SK-N-SH (cell line): ENCODE data around the gene PEF1. TPM values are rescaled to one million over a fixed set of nuclear protein-coding genes. Genes with fewer than 3 reads are reported as not detected.
A peak's percentile ranks its signal among the peaks of the same experiment; 100 is the strongest.

ENCODE experiments used
- CTCF ChIA-PET: fragments of 300-600, 350-600 bp; formaldehyde crosslinking; extraction: SDS; loops from one replicate; lab custom pipeline; 2021; lab: Yijun Ruan, JAX
- POLR2A ChIA-PET: fragments of 350-600 bp; sonication (Branson Sonifier 250); formaldehyde crosslinking; extraction: SDS; loops from one replicate; lab custom pipeline; 2020; ENCODE audit warnings: antibody characterized with exemption, inconsistent platforms; lab: Yijun Ruan, JAX
- DNase-seq: peaks from one replicate; pipeline ENCODE4 v3.0.0; 2012
- H2AFZ ChIP-seq: fragments of 200-600 bp; sonication (generic); 2 replicates; pipeline ENCODE4 v1.8.1; 2016; ENCODE audit warnings: antibody characterized with exemption, mild to moderate bottlenecking, low read depth
- H3F3A ChIP-seq: fragments of 200-600 bp; sonication (generic); replicated peaks from 2 replicates; pipeline ENCODE3; 2016; ENCODE audit warnings: antibody characterized with exemption, mild to moderate bottlenecking; ENCODE audit not compliant: insufficient read depth
- H3K27ac ChIP-seq, 2 experiments: fragments of 200-500 bp in 1 of 2; fragments of 200-600 bp in 1 of 2; sonication (Bioruptor generic) in 1 of 2; sonication (generic), shearing (Covaris generic) in 1 of 2; 2 replicates each; pipeline versions ENCODE4 v1.5.1 to v1.6.1; 2014 to 2016; ENCODE audit warnings: low read depth in 2 of 2, inconsistent platforms in 1 of 2, low read length in 1 of 2, mild to moderate bottlenecking in 1 of 2, mixed read lengths in 1 of 2
- H3K27me3 ChIP-seq: fragments of 200-600 bp; sonication (generic), shearing (Covaris generic); 2 replicates; pipeline ENCODE4 v1.6.1; 2016; ENCODE audit warnings: mixed run types; ENCODE audit not compliant: insufficient read depth
- H3K36me3 ChIP-seq, 2 experiments: fragments of 200-500 bp in 1 of 2; fragments of 200-600 bp in 1 of 2; sonication (Bioruptor generic) in 1 of 2; sonication (generic) in 1 of 2; replicated peaks in 1 of 2; 2 replicates each; pipeline versions ENCODE3 to v1.5.1; 2014 to 2016; ENCODE audit warnings: low read length in 1 of 2, mild to moderate bottlenecking in 1 of 2; ENCODE audit not compliant: insufficient read depth in 2 of 2, control insufficient read depth in 1 of 2
- H3K4me1 ChIP-seq, 2 experiments: fragments of 200-500 bp in 1 of 2; fragments of 200-600 bp in 1 of 2; sonication (Bioruptor generic) in 1 of 2; sonication (generic), shearing (Covaris generic) in 1 of 2; 2 replicates each; pipeline versions ENCODE4 v1.5.1 to v1.6.1; 2014 to 2016; ENCODE audit warnings: low read depth in 1 of 2, low read length in 1 of 2, mixed run types in 1 of 2; ENCODE audit not compliant: insufficient read depth in 2 of 2, control insufficient read depth in 1 of 2
- H3K4me2 ChIP-seq: fragments of 200-600 bp; sonication (generic), shearing (Covaris generic); 2 replicates; pipeline ENCODE4 v1.6.1; 2017; ENCODE audit warnings: mixed run types
- H3K4me3 ChIP-seq, 2 experiments: fragments of 200-500 bp in 1 of 2; fragments of 200-600 bp in 1 of 2; sonication (Bioruptor generic) in 1 of 2; sonication (generic), shearing (Covaris generic) in 1 of 2; 2 replicates each; pipeline versions ENCODE4 v1.5.1 to v1.8.1; 2014 to 2016; ENCODE audit warnings: low read depth in 2 of 2, inconsistent platforms in 1 of 2, low read length in 1 of 2, mild to moderate bottlenecking in 1 of 2, mixed read lengths in 1 of 2, moderate library complexity in 1 of 2
- H3K79me2 ChIP-seq: fragments of 200-600 bp; sonication (generic); 2 replicates; pipeline ENCODE4 v1.8.1; 2017; ENCODE audit warnings: mild to moderate bottlenecking; ENCODE audit not compliant: insufficient read depth
- H3K9ac ChIP-seq: fragments of 200-600 bp; sonication (generic); 2 replicates; pipeline ENCODE4 v1.6.1; 2017; ENCODE audit warnings: mixed run types
- H3K9me2 ChIP-seq: fragments of 200-600 bp; sonication (generic); 2 replicates; pipeline ENCODE4 v1.6.1; 2017; ENCODE audit warnings: mixed run types
- H3K9me3 ChIP-seq: fragments of 200-600 bp; sonication (generic); 2 replicates; pipeline ENCODE4 v1.6.1; 2017; ENCODE audit warnings: mixed run types, mild to moderate bottlenecking, moderate library complexity
- H4K20me1 ChIP-seq: fragments of 200-600 bp; sonication (generic); 2 replicates; pipeline ENCODE4 v1.6.1; 2017; ENCODE audit warnings: mild to moderate bottlenecking, mixed run types; ENCODE audit not compliant: insufficient read depth
- PBX3 ChIP-seq: IDR thresholded peaks from 2 replicates; pipeline ENCODE4; 2012
- RAD21 ChIP-seq: IDR thresholded peaks from 2 replicates; pipeline ENCODE4 v1.6.1; 2012; ENCODE audit warnings: mild to moderate bottlenecking, low read length
- REST ChIP-seq: IDR thresholded peaks from 2 replicates; pipeline ENCODE4 v1.6.1; 2012; ENCODE audit warnings: mild to moderate bottlenecking, low read depth, low read length, moderate library complexity
- SMC3 ChIP-seq: IDR thresholded peaks from 2 replicates; pipeline ENCODE4 v1.6.1; 2012; ENCODE audit warnings: low read depth, low read length, improper control_type of control experiment
- WGBS: methylation state at CpG from one replicate; pipeline ENCODE4 v1.1.6; 2017; ENCODE audit warnings: low lambda C conversion rate; 5-methylcytosine and 5-hydroxymethylcytosine counted together
- polyA plus RNA-seq, 3 experiments: library from polyadenylated mRNA; depleted of rRNA; stranded (reverse); fragments of >200 nt; gene quantifications; 2 replicates each; pipeline ENCODE4 v1.2.3, GENCODE V29; 2012
- TF ChIP-seq, protein P1 (sequence below): fragments of 200-600 bp; sonication (generic); IDR thresholded peaks from 2 replicates; pipeline ENCODE4 v1.6.1; 2017; ENCODE audit warnings: antibody characterized with exemption, mild to moderate bottlenecking, moderate library complexity

Gene PEF1
- polyA plus RNA-seq, 1 of the 3 experiments (the other 2 are of a cell fraction), result 51.9 TPM

- no peak for TF ChIP-seq REST
- peak; percentile 56 for TF ChIP-seq SMC3
- no peak for TF ChIP-seq PBX3
- TF ChIP-seq RAD21, result peak; percentile 56
- TF ChIP-seq, protein P1, sequence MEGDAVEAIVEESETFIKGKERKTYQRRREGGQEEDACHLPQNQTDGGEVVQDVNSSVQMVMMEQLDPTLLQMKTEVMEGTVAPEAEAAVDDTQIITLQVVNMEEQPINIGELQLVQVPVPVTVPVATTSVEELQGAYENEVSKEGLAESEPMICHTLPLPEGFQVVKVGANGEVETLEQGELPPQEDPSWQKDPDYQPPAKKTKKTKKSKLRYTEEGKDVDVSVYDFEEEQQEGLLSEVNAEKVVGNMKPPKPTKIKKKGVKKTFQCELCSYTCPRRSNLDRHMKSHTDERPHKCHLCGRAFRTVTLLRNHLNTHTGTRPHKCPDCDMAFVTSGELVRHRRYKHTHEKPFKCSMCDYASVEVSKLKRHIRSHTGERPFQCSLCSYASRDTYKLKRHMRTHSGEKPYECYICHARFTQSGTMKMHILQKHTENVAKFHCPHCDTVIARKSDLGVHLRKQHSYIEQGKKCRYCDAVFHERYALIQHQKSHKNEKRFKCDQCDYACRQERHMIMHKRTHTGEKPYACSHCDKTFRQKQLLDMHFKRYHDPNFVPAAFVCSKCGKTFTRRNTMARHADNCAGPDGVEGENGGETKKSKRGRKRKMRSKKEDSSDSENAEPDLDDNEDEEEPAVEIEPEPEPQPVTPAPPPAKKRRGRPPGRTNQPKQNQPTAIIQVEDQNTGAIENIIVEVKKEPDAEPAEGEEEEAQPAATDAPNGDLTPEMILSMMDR, result peak; percentile 83
- H3K79me2 ChIP-seq, result no peaks in the 10 kb centered on the region
- H3K27me3 ChIP-seq, result no peaks in the 10 kb centered on the region
- no peaks in the 10 kb centered on the region for H3F3A ChIP-seq
- no peaks in the 10 kb centered on the region for H3K36me3 ChIP-seq
- H3K27ac ChIP-seq, result no peak overlapping the region; a peak in 1 of 4 replicates
- H3K9me3 ChIP-seq, result no peaks in the 10 kb centered on the region
- H4K20me1 ChIP-seq, result no peaks in the 10 kb centered on the region
- no peaks in the 10 kb centered on the region for H3K9me2 ChIP-seq
- peak; percentile 94 for DNase-seq
- H3K4me3 ChIP-seq, result peak overlapping the region; percentile 58 to 68
- peak overlapping the region; percentile 86; the same call in 1 of the 2 replicates for H2AFZ ChIP-seq
- ChIA-PET CTCF (interaction anchor here (0.6 to 4.2 kb wide), 42 partner anchors 8 to 683 kb away, joined by 3 to 56 read pairs (median 4); partner anchors contain the start of genes PEF1 and TINAGL1), POLR2A (no interaction called here)
- WGBS, result 96% methylated on average over 4 of the region's 56 CpGs
- H3K9ac ChIP-seq, result 0 out of 2 replicates have a peak overlapping the region, but pooled peaks have one; percentile 34
- H3K4me1 ChIP-seq, result peaks cover 0 to 24% of the 10 kb centered on the region in 2 experiments; a peak in 1 of 4 replicates
- peak overlapping the region; percentile 96 for H3K4me2 ChIP-seq
These were observed 26.5 kb downstream of the PEF1 start for GRCh38 chr1:31617916-31618746.
